ENCODE measurements around the gene PTPRK.

GRCh38 chr6:128241216-128241615, 279.2 kb downstream of the PTPRK start:
- TF ChIP-seq, protein P1, sequence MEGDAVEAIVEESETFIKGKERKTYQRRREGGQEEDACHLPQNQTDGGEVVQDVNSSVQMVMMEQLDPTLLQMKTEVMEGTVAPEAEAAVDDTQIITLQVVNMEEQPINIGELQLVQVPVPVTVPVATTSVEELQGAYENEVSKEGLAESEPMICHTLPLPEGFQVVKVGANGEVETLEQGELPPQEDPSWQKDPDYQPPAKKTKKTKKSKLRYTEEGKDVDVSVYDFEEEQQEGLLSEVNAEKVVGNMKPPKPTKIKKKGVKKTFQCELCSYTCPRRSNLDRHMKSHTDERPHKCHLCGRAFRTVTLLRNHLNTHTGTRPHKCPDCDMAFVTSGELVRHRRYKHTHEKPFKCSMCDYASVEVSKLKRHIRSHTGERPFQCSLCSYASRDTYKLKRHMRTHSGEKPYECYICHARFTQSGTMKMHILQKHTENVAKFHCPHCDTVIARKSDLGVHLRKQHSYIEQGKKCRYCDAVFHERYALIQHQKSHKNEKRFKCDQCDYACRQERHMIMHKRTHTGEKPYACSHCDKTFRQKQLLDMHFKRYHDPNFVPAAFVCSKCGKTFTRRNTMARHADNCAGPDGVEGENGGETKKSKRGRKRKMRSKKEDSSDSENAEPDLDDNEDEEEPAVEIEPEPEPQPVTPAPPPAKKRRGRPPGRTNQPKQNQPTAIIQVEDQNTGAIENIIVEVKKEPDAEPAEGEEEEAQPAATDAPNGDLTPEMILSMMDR (IDR thresholded peaks at IDR 0.05) = no peak
- TF ChIP-seq EZH2 (IDR thresholded peaks at IDR 0.05; ENCODE audit: borderline replicate concordance, insufficient read depth, low read depth, low read length, poor library complexity, severe bottlenecking) = no peak
